ENCODE data around the gene UNC119.

DNA sequence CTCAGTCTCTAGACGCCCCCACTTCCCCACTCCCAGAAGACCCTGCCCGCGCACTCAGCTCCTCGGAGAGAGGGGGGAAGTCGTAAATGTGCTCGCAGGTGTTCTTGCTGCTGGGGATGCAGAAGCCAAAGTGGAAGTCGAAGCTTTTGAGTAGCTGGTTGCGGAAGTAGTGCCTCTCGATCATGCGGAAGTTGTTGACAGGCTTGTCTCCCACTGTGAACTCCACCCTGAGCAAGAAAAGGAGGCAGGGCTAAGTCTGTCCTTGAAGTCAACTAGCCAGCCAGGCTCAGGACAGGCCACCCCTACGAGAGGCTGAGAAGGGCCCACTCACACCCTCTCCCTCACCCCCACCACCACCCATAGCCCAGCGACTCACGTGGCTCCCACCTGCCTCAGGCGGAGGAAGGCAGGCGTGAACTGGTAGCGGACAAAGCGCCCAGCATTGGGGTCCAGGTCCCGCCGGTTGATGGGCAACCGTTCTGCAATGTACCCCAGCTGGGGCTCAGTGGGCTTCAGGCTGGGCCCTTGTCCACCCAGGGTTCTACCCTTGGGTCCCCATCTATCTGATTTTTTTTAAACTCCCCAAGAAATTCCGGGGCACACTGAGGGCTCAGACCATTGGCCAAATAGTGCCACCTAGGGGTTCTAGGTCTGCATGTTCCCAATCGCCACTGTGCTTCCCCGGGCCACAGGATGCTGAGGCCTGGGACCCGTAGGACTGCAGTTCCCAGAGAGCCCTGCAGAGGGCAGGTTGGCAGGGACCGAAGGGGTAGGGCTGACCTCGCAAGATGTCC lies 4.6 kb downstream of the UNC119 start:
- TF ChIP-seq, protein P1, sequence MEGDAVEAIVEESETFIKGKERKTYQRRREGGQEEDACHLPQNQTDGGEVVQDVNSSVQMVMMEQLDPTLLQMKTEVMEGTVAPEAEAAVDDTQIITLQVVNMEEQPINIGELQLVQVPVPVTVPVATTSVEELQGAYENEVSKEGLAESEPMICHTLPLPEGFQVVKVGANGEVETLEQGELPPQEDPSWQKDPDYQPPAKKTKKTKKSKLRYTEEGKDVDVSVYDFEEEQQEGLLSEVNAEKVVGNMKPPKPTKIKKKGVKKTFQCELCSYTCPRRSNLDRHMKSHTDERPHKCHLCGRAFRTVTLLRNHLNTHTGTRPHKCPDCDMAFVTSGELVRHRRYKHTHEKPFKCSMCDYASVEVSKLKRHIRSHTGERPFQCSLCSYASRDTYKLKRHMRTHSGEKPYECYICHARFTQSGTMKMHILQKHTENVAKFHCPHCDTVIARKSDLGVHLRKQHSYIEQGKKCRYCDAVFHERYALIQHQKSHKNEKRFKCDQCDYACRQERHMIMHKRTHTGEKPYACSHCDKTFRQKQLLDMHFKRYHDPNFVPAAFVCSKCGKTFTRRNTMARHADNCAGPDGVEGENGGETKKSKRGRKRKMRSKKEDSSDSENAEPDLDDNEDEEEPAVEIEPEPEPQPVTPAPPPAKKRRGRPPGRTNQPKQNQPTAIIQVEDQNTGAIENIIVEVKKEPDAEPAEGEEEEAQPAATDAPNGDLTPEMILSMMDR (conservative IDR thresholded peaks at IDR 0.05; ENCODE audit: low read depth in 2 of 2): peak; percentile 90 to 99
- TF ChIP-seq EZH2phosphoT487 (IDR thresholded peaks at IDR 0.05; ENCODE audit: unreplicated experiment) (no peak), EZH2 (IDR thresholded peaks at IDR 0.05; ENCODE audit: low read depth, unreplicated experiment) (no peak), POLR2AphosphoS5 (IDR thresholded peaks at IDR 0.05; ENCODE audit: low read depth) (no peak), CREB1 (CRISPR knock-in tag; IDR thresholded peaks at IDR 0.05; ENCODE audit: low read depth) (no peak), JUNB (IDR thresholded peaks at IDR 0.05; ENCODE audit: unreplicated experiment) (no peak), NANOG (IDR thresholded peaks at IDR 0.05; ENCODE audit: borderline replicate concordance) (no peak), ZNF114 (CRISPR knock-in tag; IDR thresholded peaks at IDR 0.05) (no peak), STAT1 (IDR thresholded peaks at IDR 0.05; ENCODE audit: unreplicated experiment) (no peak), ZNF331 (CRISPR knock-in tag; IDR thresholded peaks at IDR 0.05; ENCODE audit: low read depth) (no peak)
- TF ChIP-seq, protein P2, sequence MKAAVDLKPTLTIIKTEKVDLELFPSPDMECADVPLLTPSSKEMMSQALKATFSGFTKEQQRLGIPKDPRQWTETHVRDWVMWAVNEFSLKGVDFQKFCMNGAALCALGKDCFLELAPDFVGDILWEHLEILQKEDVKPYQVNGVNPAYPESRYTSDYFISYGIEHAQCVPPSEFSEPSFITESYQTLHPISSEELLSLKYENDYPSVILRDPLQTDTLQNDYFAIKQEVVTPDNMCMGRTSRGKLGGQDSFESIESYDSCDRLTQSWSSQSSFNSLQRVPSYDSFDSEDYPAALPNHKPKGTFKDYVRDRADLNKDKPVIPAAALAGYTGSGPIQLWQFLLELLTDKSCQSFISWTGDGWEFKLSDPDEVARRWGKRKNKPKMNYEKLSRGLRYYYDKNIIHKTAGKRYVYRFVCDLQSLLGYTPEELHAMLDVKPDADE (IDR thresholded peaks at IDR 0.05): no peak
- TF ChIP-seq, protein P3, sequence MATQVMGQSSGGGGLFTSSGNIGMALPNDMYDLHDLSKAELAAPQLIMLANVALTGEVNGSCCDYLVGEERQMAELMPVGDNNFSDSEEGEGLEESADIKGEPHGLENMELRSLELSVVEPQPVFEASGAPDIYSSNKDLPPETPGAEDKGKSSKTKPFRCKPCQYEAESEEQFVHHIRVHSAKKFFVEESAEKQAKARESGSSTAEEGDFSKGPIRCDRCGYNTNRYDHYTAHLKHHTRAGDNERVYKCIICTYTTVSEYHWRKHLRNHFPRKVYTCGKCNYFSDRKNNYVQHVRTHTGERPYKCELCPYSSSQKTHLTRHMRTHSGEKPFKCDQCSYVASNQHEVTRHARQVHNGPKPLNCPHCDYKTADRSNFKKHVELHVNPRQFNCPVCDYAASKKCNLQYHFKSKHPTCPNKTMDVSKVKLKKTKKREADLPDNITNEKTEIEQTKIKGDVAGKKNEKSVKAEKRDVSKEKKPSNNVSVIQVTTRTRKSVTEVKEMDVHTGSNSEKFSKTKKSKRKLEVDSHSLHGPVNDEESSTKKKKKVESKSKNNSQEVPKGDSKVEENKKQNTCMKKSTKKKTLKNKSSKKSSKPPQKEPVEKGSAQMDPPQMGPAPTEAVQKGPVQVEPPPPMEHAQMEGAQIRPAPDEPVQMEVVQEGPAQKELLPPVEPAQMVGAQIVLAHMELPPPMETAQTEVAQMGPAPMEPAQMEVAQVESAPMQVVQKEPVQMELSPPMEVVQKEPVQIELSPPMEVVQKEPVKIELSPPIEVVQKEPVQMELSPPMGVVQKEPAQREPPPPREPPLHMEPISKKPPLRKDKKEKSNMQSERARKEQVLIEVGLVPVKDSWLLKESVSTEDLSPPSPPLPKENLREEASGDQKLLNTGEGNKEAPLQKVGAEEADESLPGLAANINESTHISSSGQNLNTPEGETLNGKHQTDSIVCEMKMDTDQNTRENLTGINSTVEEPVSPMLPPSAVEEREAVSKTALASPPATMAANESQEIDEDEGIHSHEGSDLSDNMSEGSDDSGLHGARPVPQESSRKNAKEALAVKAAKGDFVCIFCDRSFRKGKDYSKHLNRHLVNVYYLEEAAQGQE (IDR thresholded peaks at IDR 0.05; ENCODE audit: unreplicated experiment): no peak
- TF ChIP-seq, protein P4, sequence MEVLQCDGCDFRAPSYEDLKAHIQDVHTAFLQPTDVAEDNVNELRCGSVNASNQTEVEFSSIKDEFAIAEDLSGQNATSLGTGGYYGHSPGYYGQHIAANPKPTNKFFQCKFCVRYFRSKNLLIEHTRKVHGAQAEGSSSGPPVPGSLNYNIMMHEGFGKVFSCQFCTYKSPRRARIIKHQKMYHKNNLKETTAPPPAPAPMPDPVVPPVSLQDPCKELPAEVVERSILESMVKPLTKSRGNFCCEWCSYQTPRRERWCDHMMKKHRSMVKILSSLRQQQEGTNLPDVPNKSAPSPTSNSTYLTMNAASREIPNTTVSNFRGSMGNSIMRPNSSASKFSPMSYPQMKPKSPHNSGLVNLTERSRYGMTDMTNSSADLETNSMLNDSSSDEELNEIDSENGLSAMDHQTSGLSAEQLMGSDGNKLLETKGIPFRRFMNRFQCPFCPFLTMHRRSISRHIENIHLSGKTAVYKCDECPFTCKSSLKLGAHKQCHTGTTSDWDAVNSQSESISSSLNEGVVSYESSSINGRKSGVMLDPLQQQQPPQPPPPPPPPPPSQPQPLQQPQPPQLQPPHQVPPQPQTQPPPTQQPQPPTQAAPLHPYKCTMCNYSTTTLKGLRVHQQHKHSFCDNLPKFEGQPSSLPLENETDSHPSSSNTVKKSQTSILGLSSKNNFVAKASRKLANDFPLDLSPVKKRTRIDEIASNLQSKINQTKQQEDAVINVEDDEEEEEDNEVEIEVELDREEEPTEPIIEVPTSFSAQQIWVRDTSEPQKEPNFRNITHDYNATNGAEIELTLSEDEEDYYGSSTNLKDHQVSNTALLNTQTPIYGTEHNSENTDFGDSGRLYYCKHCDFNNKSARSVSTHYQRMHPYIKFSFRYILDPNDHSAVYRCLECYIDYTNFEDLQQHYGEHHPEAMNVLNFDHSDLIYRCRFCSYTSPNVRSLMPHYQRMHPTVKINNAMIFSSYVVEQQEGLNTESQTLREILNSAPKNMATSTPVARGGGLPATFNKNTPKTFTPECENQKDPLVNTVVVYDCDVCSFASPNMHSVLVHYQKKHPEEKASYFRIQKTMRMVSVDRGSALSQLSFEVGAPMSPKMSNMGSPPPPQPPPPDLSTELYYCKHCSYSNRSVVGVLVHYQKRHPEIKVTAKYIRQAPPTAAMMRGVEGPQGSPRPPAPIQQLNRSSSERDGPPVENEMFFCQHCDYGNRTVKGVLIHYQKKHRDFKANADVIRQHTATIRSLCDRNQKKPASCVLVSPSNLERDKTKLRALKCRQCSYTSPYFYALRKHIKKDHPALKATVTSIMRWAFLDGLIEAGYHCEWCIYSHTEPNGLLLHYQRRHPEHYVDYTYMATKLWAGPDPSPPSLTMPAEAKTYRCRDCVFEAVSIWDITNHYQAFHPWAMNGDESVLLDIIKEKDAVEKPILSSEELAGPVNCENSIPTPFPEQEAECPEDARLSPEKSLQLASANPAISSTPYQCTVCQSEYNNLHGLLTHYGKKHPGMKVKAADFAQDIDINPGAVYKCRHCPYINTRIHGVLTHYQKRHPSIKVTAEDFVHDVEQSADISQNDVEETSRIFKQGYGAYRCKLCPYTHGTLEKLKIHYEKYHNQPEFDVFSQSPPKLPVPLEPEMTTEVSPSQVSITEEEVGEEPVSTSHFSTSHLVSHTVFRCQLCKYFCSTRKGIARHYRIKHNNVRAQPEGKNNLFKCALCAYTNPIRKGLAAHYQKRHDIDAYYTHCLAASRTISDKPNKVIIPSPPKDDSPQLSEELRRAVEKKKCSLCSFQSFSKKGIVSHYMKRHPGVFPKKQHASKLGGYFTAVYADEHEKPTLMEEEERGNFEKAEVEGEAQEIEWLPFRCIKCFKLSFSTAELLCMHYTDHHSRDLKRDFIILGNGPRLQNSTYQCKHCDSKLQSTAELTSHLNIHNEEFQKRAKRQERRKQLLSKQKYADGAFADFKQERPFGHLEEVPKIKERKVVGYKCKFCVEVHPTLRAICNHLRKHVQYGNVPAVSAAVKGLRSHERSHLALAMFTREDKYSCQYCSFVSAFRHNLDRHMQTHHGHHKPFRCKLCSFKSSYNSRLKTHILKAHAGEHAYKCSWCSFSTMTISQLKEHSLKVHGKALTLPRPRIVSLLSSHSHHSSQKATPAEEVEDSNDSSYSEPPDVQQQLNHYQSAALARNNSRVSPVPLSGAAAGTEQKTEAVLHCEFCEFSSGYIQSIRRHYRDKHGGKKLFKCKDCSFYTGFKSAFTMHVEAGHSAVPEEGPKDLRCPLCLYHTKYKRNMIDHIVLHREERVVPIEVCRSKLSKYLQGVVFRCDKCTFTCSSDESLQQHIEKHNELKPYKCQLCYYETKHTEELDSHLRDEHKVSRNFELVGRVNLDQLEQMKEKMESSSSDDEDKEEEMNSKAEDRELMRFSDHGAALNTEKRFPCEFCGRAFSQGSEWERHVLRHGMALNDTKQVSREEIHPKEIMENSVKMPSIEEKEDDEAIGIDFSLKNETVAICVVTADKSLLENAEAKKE (CRISPR knock-in tag; IDR thresholded peaks at IDR 0.05): no peak

All from GM23338 (cell line).